Measurements from ENCODE around the gene CLIC1. TPM values are rescaled to one million over a fixed set of nuclear protein-coding genes. Genes with fewer than 3 reads are reported as not detected.
A peak's percentile ranks its signal among the peaks of the same experiment; 100 is the strongest.

The CLIC1 gene
- total RNA-seq, 2 experiments from 2014 or later, result 61.2 to 61.5 TPM

DNA sequence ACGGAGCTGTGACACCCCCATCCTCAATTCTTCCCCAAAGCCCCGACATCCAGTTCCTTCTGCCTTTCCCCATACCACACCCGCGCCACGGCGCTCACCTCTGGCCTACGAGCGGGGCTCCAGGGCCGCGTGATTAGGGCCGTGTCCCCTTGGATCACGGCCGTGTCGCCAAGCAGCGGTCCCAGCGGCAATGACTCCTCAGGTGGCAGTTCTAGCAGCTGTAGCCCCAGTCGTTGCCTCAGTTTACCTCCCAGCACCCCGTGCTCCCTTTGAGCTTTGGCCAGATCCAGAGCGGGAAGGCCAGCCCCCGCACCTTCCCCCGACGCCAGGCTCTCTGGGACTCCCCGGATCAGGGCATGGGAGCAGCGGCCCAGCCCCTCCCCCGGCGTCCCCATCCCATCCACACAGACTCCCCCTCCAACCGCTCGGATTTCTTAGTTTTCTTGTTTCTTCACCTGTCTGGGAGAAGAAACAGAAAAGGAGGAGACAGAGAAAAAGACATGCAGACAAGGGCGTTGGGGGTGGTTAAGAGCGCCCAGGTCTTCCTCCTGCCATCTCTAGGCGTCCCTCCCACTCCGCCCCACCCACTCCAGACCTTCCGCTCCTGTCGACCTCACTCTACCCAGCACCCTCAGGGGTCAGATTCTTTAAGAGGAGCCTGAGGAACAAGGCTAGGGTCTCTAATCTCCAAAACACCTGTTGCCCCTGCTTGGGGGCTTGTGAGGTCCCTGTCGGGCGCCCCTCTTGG, 7.4 kb downstream of the CLIC1 start, which contains the start of gene DDAH2:
Gene DDAH2 (minus strand): TSS at position 533 of the 748 bp plus-strand sequence. CDS start 138 bp downstream, at position 395.
- peak in 2 of 14 experiments; percentile 10 to 42 for DNase-seq
- TF ChIP-seq CTCF (IDR thresholded peaks at IDR 0.05), result no peak
- Histone ChIP-seq H3K27me3 (ENCODE audit: control insufficient read depth in 1 of 2, insufficient read depth in 2 of 2, low read length in 2 of 2) (no peaks in the 10 kb centered on the region), H3K9me3 (ENCODE audit: control insufficient read depth in 1 of 2, insufficient read depth in 1 of 2, low read length in 2 of 2) (no peaks in the 10 kb centered on the region), H3K4me3 (ENCODE audit: low read length) (peak within 1 kb of the TSS; percentile 77), H3K27ac (ENCODE audit: low read depth in 1 of 2, low read length in 2 of 2) (peak within 1 kb of the TSS; percentile 45 to 68), H3K36me3 (ENCODE audit: insufficient read depth, low read length) (peaks cover 35% of the 10 kb centered on the region), H3K4me1 (ENCODE audit: insufficient read depth, low read length) (peaks cover 60% of the 10 kb centered on the region)
- peaks cover 47% of the 10 kb centered on the region for H3K36me3 Mint-ChIP-seq (ENCODE audit: low read depth)
- intact Hi-C loops (cut with DNase I, micrococcal nuclease), result loop anchor here (1.0 to 2.0 kb wide), 8 partner anchors 9 to 135 kb away; partner anchors contain the start of gene LY6G5C (in 1 of the 2)
- POLR2A ChIA-PET, result interaction anchor here (0.6 to 2.4 kb wide), 17 partner anchors 10 to 108 kb away, joined by 3 to 21 read pairs (median 7); partner anchors contain the start of genes ABHD16A, BAG6, C6orf47 and HSPA1A
- H3K27me3 Mint-ChIP-seq, result no peaks in the 10 kb centered on the region
- peak; percentile 24 for ATAC-seq (ENCODE audit: poor library complexity)
- H3K4me3 Mint-ChIP-seq, result peak within 1 kb of the TSS; percentile 98
- CTCF ChIA-PET, result interaction anchor here (0.6 to 5.8 kb wide), 16 partner anchors 10 to 137 kb away, joined by 3 to 41 read pairs (median 5); partner anchors contain the start of genes ABHD16A, HSPA1A, HSPA1B and HSPA1L
- H3K9me3 Mint-ChIP-seq, result no peaks in the 10 kb centered on the region
- peak within 1 kb of the TSS; percentile 61 for H3K27ac Mint-ChIP-seq
- peaks cover 61% of the 10 kb centered on the region for H3K4me1 Mint-ChIP-seq (ENCODE audit: low read depth)

DNA sequence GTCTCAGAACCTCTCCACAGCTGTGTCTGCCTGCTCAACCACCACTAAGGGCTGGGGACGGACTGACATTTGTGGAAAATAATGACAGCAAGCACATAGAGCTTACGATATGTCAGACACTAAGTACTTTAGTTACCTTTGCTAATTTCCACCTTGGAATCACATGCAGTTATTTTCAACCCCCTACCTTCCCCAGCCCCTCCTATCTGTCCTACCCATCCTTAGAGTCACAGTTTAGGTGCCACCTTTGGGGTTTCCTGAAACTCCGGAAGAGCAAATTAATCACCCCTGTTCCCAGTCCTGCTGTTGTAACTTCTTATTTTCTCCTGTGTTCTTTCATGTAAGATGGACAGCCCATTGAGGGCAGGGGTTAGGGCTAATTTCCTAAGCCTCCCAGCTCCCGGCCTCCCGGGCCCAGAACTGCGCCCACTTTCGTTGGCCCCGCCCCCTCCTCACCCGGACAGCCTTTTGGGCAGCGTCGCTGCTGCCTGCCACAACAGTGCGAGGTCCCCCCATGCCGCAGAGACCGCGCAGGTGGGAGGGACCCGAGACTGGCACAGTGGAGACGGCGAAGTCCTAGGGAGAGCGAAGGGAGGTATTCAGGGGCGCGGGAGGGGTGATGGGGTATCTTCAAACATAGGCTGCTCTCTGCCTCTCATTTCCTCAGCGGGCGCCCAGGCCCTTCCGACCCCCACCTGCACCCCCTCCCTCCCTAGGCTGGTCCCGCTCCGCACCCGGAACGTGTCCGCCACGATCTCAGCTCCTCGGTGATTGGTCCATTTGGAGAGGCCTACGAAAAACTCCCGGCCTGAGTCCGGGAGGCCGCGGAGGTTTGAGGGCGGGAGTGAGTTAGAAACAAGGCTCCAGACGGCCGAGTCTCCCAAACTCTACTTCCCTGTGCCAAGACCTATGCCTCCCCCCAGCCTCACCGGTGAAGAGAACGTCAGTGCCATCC, 8.3 kb downstream of the CLIC1 start:
- CTCF ChIA-PET, result interaction anchor here (1.0 to 5.8 kb wide), 6 partner anchors 11 to 102 kb away, joined by 3 to 41 read pairs (median 12); partner anchors contain the start of genes LSM2 and MSH5

More for the DNA sequence above, 8.3 kb downstream of the CLIC1 start:
- TF ChIP-seq CTCF (IDR thresholded peaks at IDR 0.05), result no peak
- Mint-ChIP-seq H3K36me3 (ENCODE audit: low read depth) (peaks cover 38% of the 10 kb centered on the region), H3K27ac (peak overlapping the region; percentile 59), H3K4me3 (peak overlapping the region; percentile 80), H3K27me3 (no peaks in the 10 kb centered on the region), H3K9me3 (no peaks in the 10 kb centered on the region), H3K4me1 (ENCODE audit: low read depth) (peaks cover 52% of the 10 kb centered on the region)
- POLR2A ChIA-PET, result interaction anchor here (0.8 to 1.6 kb wide), 5 partner anchors 11 to 100 kb away, joined by 3 to 5 read pairs (median 3); partner anchors contain the start of genes ABHD16A, HSPA1B and LSM2
- Histone ChIP-seq H3K36me3 (ENCODE audit: insufficient read depth, low read length) (peaks cover 26% of the 10 kb centered on the region), H3K9me3 (ENCODE audit: control insufficient read depth in 1 of 2, insufficient read depth in 1 of 2, low read length in 2 of 2) (no peaks in the 10 kb centered on the region), H3K27ac (ENCODE audit: low read depth in 1 of 2, low read length in 2 of 2) (no peak overlapping the region), H3K27me3 (ENCODE audit: control insufficient read depth in 1 of 2, insufficient read depth in 2 of 2, low read length in 2 of 2) (no peaks in the 10 kb centered on the region), H3K4me1 (ENCODE audit: insufficient read depth, low read length) (peaks cover 57% of the 10 kb centered on the region), H3K4me3 (ENCODE audit: low read length) (no peak overlapping the region)
- ATAC-seq (ENCODE audit: poor library complexity) (no peak), DNase-seq (peak in 1 of 14 experiments; percentile 49)
- intact Hi-C loops (cut with DNase I, micrococcal nuclease), result loop anchor here in 1 of 2 experiments (1.0 to 2.0 kb wide), 4 partner anchors 41 to 136 kb away; partner anchors contain the start of gene LY6G5C

Data from CD4-positive, alpha-beta T cell (primary cell).